NCI-H446 (cell line): ENCODE data around the gene DDX1.
"Not testable (repeated sequence)": the region's sequence is repeated elsewhere in the genome, so short reads cannot be mapped to it uniquely, and the experiment has no call there.

ENCODE experiments used
- DNase-seq, 2 experiments: peaks; one replicate each; lab custom pipeline; 2025; lab: John Stamatoyannopoulos, UW

DDX1 gene

GRCh38 chr2:15616850-15617777, 25.4 kb downstream of the DDX1 start:
- DNase-seq: no peak

DNA sequence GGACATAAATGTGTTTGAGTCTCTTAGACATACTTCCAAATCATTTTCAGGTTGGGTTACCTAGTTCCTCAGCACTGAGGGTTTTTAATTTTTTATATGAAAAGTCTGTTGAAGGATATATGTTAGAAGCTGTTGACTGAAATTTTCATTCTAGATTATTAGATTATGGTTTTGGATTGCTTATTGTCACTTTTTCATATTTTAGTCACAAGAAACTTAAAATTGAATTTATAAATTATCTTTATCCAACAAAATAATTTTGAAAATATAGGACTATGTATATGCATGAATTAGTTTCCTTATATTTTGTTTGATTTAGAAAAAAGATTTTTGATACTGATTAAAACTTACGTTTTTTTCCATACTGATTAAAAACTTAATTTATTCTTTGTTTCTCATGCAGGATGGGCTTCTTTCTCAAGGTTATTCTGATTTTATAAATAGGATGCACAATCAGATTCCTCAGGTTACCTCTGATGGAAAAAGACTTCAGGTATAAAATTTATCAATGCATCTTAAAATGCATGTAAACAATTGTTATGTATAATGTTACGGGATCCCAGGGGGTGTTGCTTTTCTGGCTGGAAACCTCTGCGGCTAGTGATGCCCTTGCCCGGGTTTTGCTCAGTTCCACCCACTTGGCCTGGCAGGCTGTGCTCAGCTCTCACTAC, 26.2 kb downstream of the DDX1 start:
- no peak for DNase-seq

DNA sequence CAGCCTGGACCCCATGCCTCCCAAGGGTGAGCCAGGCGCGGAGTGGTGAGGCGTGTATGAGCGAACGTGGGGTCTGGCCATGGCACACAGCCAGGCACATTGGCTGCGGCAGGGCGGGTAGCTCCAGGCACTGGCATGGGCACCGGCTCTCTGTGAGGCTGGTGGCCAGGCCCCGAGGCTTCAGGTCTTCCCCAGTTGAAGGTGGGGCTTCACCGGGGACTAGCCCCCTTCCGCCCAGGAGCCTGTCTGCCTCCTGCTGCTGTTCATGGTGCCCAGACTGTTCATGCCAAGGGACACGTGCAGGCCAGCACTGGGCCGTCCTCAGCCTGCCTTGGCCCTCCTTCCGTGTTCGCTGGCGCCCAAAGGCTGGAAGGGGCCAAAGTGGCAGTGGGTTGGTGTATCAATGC, 26.8 kb downstream of the DDX1 start:
- DNase-seq: no peak

- DNase-seq: no peak
Measured at GRCh38 chr2:15619076-15619475, 27.4 kb downstream of the DDX1 start.

DNA sequence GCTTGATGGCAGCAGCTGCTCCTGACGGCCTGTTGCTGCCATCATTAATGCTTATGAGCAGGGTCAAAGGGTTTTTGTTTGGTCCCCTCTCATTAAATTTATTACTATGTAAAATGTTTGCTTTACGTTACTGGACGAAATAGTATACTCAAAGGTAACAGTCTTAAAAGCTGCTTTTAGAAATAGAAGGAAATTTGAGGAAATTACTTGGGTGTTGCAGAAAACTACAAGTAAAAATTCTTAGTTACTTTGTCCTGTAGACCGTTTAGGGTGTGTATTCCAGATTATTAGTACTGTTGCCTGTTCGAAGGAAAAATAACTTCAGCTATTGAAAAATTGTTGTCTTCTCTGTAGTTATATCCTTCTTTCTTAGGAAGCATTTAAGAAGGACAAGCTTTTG, 27.8 kb downstream of the DDX1 start:
- no peak for DNase-seq

DNA sequence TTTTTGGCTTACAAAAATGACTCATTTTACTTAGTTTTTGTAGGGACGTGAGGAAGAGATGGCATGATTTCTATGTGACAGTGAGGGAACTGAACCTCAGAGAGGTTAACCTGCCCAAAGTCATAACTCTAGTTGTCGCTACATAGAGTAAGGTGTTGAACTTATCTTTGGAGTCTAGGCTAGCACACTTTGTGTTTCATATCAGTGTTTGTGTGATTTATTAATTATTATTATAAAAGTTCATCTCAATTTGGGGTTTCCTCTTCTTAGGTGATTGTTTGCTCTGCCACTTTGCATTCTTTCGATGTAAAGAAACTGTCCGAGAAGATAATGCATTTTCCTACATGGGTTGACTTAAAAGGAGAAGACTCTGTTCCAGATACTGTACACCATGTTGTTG, 28.3 kb downstream of the DDX1 start:
- no peak for DNase-seq

DNA sequence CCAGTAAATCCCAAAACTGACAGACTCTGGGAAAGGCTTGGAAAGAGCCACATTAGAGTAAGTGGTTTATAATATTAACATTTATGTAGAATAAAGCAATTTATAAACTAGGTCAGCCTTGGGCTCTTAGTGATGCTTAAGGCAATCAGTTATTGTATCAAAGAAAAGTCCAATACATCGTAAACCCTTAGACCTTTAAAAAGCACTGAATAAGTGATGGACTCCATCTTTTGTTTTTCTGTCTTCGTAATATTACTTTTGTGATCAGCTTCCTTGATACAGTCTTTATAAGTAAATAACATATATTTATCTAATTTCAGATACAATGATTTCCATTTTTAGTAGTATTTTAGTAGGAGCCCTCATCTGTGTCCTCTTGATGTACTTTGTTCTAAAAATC, 28.7 kb downstream of the DDX1 start:
- DNase-seq: no peak

DNA sequence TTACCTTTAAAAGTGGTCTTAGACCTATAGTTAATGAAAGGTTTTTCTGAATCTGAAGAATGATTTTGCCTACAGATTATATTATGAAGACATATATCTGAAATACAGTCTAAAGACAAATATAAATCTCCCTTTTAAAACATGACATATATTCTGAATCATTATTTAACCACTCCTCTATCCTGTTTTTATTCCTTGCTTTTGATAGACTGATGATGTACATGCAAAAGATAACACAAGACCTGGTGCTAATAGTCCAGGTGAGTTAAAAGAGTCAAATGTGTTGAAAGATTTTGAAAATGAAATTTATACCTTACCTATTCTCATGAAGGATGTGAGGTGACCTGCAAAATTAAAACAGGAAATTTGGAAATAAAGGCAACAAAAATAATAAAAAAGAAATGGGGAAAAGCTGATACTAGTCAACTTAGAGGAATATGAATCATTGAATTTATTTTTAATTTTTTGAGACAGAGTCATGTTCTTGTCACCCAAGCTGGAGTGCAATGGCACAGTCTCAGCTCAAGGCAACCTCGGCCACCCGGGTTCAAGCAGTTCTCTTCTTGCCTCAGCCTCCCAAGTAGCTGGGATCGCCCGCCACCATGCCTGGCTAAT, 29.3 kb downstream of the DDX1 start:
- no peak for DNase-seq

DNA sequence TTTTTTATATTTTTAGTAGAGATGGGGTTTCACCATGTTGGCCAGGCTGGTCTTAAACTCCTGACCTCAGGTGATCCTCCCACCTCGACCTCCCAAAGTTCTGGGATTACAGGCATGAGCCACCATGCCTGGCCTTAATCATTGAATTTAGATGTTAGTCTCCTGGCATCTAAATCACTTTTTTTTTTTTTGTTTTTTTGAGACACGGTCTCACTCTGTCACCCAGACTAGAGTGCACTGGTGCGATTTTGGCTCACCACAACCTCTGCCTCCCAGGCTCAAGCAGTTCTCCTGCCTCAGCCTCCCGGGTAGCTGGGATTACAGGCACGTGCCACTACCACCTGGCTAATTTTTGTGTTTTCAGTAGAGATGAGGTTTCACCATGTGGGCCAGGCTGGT, 29.8 kb downstream of the DDX1 start:
- not testable (repeated sequence) for DNase-seq

DNA sequence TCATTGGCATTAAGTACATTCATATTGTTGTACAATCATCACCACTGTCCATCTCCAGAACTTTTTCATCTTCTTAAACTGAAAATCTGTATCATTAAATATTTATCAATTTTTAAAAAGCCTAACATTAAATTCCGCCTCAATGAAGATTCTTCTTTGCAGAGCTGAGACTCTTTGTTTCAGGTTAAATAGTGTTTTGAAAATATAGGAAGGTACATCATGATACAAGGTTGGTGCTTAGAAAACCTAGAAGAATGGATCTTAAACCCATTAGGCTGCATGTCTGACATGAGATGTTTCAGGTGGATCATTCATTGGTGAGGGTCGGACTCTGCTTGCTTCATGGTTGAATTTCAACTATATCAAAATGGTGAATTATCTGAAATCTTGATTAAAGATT, 30.5 kb downstream of the DDX1 start:
- DNase-seq: no peak

DNA sequence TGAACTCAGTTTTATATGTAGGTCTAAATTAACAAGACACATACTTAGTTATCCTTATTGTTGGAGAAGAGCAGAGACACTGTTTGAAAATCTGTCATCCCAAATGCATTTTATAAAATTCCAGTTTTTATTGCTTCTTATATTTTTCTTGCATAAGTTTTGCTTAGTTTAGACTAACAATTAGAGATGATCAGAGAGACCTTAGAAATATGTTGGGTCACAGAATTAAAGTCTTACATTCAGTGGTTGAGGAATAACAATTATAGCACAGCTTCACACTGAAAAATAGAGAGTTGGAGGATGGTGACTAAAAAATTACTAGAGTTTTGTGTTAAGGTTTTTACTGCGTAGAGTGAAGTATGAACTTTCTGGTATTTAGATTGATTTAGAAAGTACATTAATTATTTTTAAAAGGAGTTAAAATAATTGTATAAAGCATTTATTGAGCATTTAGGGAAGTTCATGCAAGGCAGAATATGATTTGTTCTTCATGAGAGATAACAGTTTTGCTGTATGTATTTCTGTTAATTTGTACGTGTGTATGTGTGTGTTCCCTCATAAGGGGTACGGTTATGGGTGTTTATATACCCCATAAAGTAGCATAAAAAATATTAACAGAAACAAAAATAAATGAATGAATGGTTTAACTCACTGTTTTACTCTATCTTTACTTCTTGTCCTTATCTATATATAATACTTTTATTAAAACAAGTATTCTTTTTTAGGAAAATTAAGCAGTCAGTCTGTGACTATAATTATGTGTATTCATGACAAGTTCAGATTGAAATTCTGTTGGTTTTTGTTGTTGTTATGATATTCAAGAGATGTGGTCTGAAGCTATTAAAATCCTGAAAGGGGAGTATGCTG, 31.2 kb downstream of the DDX1 start:
- no peak for DNase-seq

DNA sequence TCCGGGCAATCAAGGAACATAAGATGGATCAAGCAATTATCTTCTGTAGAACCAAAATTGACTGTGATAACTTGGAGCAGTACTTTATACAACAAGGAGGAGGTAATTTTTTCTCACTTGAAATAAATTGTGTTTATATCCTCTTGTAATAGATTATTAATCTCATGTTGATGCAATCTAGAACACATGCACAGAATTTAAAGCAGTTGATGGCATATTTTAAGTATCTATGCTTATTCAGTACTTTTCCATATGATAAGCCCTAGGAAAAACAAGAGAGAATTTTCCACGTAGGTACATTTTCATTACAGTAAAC, 31.8 kb downstream of the DDX1 start:
- no peak for DNase-seq

DNA sequence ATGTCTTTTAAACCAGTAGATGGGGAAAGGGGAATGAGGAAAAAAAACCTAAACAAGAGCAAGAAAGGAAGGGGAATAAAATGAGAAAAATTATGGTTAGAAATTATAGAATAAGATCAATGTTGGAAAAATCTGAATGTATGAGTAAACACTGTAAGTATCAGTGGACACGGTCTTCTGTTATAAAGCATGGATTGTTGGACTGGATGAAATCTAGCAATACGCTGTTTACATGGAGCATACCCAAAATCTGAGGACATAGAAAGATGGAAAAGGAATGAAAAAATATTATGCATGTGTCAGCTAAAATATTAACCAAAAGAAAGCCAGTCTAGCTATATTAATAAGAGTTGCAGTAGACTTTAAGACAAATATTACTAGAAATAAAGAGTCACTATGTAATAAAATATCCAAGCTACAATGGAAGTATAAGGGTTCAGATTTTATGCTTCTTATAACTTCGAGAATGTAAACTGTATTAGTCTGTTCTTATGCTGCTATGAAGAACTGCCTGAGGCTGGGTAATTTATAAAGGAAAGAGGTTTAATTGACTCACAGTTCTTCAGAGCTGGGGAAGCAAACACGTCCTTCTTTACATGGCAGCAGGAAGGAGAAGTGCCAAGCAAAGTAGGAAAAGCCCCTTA, 32.4 kb downstream of the DDX1 start:
- no peak for DNase-seq

- no peak for DNase-seq
Measured at GRCh38 chr2:15624903-15625302, 33.2 kb downstream of the DDX1 start.

- DNase-seq: no peak
Measured at GRCh38 chr2:15625344-15626036, 33.8 kb downstream of the DDX1 start.

DNA sequence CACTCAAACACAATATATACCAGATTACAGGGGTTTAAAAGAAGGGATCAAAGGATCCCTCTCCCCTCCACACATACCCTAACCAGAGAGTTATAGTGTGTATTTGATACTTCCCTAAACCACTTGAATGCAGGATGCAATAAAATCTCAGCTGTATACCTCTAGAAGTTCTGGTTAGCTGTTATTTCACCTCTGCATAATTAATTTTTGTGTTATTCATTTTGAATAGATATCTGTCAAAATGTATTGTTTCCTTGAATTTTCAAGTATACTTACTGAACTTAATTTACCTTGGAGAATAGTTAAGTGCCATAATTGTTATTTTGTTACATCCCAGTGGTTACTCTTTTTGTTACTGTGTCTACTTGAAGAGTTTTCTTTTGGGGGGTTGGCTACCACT, 34.5 kb downstream of the DDX1 start:
- no peak for DNase-seq

DNA sequence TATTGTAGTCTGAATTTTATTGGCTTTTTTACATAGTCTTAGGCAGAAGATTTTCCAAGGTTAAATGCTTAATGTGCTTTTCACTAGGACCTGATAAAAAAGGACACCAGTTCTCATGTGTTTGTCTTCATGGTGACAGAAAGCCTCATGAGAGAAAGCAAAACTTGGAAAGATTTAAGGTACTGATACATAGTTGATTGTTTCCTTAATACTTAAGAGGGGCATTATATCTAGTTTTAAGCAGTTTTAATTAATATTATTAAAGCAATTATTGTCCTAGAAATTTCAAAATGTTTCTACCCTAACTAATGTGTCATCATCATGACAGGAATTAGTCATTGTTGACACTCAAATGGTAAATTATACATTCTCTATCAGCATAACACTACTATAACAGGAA, 35.3 kb downstream of the DDX1 start:
- no peak for DNase-seq

DNA sequence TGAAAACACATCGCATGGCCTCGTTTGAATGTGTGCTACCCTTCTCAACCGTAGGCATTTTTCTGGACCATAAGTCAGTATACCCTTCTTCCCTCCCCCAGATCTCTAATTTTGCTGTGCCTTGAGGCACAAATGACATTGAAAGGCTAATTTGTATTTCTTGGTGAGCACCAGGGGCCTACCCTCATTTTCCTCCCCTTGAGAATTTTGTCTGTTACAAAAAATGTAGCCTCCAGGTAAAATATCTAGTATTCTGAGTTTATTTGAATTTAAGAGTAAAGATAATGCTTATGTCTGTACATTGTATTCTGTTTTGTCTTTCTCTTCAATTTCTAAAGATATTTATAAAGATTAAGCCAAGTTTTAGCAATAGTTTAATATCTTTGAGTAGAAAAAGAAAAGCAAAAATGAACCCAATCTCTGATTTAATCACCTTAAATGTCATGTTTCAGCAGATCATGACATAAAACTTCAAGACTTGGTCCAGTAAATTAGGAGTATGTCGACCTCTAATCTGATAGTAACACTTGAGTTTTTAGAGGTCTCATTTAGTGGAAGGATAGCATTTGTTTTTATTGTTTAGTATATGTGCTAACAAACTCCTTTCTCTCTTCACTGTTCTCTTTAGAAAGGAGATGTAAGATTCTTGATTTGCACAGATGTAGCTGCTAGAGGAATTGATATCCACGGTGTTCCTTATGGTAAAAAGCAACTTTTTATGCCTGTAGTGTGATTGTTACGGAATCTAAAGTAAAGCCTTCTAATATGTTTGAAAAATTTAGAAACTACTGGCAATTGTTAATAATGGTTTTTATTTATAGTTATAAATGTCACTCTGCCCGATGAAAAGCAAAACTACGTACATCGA, 36.4 kb downstream of the DDX1 start:
- DNase-seq: no peak

DNA sequence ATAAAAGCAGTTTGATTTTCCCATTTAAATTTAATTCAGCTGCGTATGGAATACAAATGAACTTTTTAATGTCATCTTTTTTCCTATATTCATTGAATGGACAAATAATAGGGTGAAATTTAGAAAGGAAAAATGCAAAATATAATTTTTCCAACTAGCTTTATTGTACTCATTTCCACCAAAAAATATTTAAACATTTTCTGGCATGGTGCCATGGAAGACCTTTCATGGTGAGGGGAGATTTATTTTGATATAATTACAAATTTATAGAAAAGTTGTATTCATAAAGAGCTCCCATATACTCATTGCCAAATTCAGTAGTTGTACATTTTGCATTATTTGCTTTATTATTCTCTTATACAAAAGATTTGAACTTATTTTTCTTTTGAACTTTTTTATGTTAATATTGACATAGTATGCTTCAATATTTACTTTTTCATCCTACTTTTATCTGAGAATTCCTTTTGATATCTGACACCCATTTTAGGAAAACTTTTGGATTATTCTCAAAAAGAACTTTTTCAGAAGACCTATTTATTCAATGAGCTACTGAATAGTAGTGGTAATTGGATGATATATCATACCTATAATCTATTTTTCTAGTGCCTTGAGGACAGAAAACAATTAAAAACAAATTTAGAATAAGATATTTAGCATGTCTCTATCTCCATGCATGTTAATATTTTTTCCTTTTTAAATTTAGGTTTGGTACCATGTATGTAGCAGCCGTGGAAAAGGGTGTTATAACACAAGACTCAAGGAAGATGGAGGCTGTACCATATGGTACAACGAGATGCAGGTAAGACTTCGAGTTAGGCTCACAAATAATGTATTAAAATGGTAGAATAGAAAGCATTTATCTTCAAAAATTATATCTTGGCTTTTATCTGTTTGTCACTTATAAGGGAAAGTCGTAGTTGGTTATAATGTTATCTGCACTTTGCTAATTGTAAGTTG, 37.5 kb downstream of the DDX1 start:
- no peak for DNase-seq
